Measurements from ENCODE around the gene EIF4B. TPM values are rescaled to one million over a fixed set of nuclear protein-coding genes. Genes with fewer than 3 reads are reported as not detected.

Gene EIF4B
- total RNA-seq, 2 experiments from 2014 or later: 686 to 718 TPM

DNA sequence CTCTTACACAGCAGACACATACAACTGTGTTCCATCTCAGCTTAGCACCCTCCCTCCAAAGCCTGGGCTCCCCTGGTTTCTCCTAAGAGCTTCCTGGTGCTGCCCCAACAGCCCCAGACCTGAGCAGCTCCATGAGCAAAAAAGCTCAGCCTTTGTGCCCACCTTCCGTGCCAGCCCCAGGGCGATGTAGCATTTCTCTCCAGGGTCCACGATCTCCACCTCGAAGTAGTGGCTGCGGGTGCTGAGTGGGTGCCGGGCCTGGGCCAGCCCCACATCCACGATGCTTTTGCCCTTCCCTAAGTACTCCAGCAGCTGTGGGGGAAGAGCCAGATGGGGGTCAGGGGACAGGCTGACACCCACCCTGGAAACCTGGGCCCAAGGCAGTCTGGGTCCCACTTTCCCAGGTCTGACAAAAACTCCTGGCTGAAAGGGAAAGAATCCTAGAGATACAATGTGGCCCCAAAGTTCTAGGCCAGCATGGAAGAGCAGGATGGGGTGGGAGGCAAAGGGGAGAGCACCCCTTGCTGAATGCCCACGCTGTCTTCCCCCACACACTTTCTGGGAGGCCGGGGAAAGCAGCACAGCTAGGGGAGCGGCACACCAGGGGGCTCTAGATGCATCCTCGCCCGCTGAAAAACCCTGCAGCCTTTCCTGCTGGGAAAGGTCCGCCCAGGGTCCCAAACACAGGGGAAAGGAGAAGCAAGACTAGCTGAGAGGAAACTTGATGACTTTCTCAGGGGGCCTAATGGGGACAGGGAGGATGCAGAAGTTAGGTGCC lies 61.9 kb downstream of the EIF4B start:
- intact Hi-C loops (cut with micrococcal nuclease): no loop called here
- H3K27ac Mint-ChIP-seq: no peak overlapping the region
- H3K36me3 Mint-ChIP-seq: peaks cover 24% of the 10 kb centered on the region

DNA sequence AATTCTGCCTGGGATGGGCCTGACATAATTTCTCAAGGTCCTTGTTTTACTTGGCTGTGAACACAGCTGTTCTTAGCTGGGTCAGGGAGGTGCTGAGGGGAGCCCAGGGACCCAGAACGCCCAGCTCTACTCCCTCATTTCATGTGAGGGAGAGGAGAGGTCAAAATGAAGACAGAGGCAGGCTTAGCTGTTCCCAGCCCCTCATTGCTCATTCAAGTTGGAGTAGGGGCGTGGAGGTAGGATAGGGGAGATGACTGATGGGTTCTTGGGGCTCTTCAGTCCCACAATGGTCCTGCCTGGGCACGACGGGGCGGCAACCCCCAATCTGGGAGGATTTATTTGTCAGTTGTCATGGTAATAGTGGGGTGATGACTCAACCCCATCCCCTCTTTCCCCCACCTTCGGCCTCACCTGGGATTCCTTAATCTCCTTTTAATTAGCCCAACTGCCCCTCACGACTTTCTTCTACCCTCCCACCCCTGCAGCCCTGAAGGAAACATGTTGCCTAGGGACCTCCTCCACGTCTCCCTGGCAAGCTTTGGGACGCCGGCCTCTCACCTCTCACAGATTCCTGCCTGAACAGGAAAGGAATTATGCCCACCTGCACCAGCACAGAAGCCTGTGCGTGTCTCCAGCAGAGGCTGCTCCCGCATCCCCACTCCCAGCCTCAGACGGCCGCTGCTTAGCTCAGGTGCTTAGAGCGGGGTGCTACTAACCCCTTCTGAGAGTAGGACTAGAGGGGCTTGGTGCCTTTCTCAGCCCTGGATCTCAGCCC lies 62.7 kb downstream of the EIF4B start:
- H3K4me3 Mint-ChIP-seq: no peak overlapping the region
- H3K36me3 Mint-ChIP-seq: peaks cover 24% of the 10 kb centered on the region
- ChIA-PET CTCF (interaction anchor here (5.9 to 11.6 kb wide), 2 partner anchors 9 to 32 kb away, joined by 122 to 348 read pairs; partner anchors contain the start of genes IGFBP6, SOAT2 and SPRYD3), POLR2A (interaction anchor here (2.0 kb wide), 1 partner anchor 10 kb away, joined by 5 read pairs; no protein-coding TSS in a partner anchor)
- peaks cover 8% of the 10 kb centered on the region for H3K4me1 Mint-ChIP-seq (ENCODE audit: low read depth)
- DNase-seq: no peak
- H3K27ac Mint-ChIP-seq: no peak overlapping the region
- intact Hi-C loops (cut with micrococcal nuclease): no loop called here
- no peaks in the 10 kb centered on the region for H3K9me3 Mint-ChIP-seq
- no peaks in the 10 kb centered on the region for H3K27me3 Mint-ChIP-seq

More for the DNA sequence above, 61.9 kb downstream of the EIF4B start:
- no peak for DNase-seq
- Mint-ChIP-seq H3K9me3 (no peaks in the 10 kb centered on the region), H3K4me1 (ENCODE audit: low read depth) (peaks cover 8% of the 10 kb centered on the region), H3K27me3 (no peaks in the 10 kb centered on the region), H3K4me3 (no peak overlapping the region)
- POLR2A ChIA-PET: interaction anchor here (2.0 to 4.0 kb wide), 2 partner anchors 11 to 30 kb away, joined by 5 to 30 read pairs; partner anchors contain the start of gene IGFBP6
- CTCF ChIA-PET: interaction anchor here (5.9 to 11.6 kb wide), 2 partner anchors 10 to 33 kb away, joined by 122 to 348 read pairs; partner anchors contain the start of genes IGFBP6, SOAT2 and SPRYD3

DNA sequence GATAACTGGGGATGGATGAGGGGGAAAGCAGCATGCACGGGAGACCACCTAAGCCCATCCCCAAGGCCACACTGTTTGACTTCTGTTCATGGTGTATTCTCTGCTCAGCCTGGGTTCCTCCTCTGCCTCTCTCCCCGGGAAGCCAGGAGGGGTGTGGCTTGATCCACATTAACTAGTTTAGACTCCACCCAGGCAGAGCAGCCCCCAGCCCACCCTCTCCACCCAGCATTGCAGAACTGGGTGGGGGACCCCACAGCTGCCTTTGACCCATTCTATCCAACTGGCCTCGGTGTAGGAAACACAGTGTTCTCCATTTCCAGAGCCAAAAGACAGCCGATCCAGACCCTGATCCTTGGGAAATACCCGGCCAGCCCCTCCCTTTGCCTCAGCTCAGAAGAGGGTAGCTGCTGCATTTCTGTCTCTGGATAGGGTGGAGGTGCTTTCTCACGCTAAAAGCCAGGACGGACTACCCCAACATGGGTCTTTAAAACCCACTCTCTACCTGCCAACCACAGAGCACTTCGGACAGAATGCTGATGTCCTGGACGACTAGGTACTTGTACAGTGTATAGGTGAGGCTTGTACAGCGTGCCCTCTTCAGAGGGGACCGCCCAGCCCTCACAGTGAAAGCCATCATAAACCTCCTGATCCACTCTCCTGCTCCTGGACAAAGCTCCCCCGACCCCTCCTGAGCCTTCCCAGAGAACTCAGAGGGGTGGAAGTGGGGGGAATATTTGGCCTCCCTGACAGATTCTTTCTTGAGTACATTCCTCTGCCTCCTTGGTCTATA lies 63.6 kb downstream of the EIF4B start:
- Mint-ChIP-seq H3K9me3 (no peaks in the 10 kb centered on the region), H3K4me1 (ENCODE audit: low read depth) (peaks cover 10% of the 10 kb centered on the region), H3K27me3 (no peaks in the 10 kb centered on the region), H3K36me3 (peaks cover 25% of the 10 kb centered on the region), H3K4me3 (no peak overlapping the region), H3K27ac (no peak overlapping the region)
- ChIA-PET CTCF (interaction anchor here (1.6 to 11.6 kb wide), 2 partner anchors 31 to 275 kb away, joined by 4 to 348 read pairs; partner anchors contain the start of genes IGFBP6 and SOAT2), POLR2A (interaction anchor here (2.0 kb wide), 1 partner anchor 9 kb away, joined by 5 read pairs; no protein-coding TSS in a partner anchor)
- DNase-seq: no peak
- intact Hi-C loops (cut with micrococcal nuclease): no loop called here

GRCh38 chr12:53070877-53071492 lies 64.7 kb downstream of the EIF4B start:
- peaks cover 9% of the 10 kb centered on the region for H3K4me1 Mint-ChIP-seq (ENCODE audit: low read depth)
- no peak overlapping the region for H3K4me3 Mint-ChIP-seq
- intact Hi-C loops (cut with micrococcal nuclease): no loop called here
- no peaks in the 10 kb centered on the region for H3K9me3 Mint-ChIP-seq
- no peak for DNase-seq
- no peak overlapping the region for H3K27ac Mint-ChIP-seq
- ChIA-PET CTCF (interaction anchor here (1.2 to 11.6 kb wide), 5 partner anchors 15 to 274 kb away, joined by 3 to 348 read pairs (median 4); partner anchors contain the start of genes IGFBP6 and SOAT2), POLR2A (no interaction called here)
- peaks cover 19% of the 10 kb centered on the region for H3K36me3 Mint-ChIP-seq
- no peaks in the 10 kb centered on the region for H3K27me3 Mint-ChIP-seq

DNA sequence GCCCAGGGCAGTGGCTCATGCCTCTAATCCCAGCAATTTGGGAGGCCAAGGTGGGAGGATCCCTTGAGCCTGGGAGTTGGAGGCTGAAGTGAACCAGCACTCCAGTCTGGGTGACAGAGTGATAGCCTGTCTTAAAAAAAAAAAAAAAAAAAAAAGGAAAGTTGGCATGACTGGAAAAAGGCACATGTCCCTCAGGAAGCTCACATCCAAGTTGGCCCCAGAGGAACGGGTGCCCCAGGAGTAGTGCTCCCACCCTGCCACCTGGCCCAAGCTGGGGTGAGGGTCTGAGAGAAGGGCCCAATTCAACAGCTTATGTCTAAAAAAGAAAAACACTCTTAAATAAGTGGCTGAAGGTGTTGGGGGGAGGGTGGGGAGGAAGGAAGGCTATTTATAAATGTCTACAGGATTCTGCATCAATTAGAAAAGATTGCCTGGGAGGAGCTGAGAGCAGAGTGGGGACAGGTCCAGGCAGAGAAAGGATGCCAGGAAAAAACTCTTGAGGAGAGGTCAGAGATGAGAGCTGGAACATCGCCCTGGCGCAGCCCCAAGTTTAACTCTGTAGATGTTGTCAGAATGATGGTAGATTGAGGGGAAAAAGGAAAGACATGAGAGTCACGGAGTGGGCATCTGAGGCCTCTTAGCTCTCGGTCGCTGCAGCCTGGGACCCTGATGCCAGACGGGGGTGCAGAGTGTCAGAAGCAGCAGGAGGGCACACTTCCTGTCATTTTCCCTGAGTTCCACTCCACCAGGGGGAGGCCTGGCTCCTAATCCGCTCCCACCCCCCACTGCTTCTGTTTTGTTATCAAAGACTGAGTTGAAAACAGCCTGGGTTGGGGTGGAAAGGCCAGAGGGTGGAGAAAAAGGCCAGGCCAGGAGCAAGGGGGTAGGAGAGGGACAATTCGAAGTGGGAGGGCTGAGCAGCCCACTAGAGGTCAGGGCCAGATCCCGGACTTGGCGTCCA lies 65.6 kb downstream of the EIF4B start:
- no peak for DNase-seq
- Mint-ChIP-seq H3K36me3 (peaks cover 23% of the 10 kb centered on the region), H3K4me1 (ENCODE audit: low read depth) (peaks cover 5% of the 10 kb centered on the region), H3K27me3 (no peaks in the 10 kb centered on the region), H3K9me3 (no peaks in the 10 kb centered on the region), H3K27ac (no peak overlapping the region), H3K4me3 (no peak overlapping the region)
- intact Hi-C loops (cut with micrococcal nuclease): no loop called here
- CTCF ChIA-PET: interaction anchor here (1.2 to 11.6 kb wide), 6 partner anchors 10 to 273 kb away, joined by 3 to 348 read pairs (median 4); partner anchors contain the start of genes IGFBP6 and SOAT2
- POLR2A ChIA-PET: no interaction called here

DNA sequence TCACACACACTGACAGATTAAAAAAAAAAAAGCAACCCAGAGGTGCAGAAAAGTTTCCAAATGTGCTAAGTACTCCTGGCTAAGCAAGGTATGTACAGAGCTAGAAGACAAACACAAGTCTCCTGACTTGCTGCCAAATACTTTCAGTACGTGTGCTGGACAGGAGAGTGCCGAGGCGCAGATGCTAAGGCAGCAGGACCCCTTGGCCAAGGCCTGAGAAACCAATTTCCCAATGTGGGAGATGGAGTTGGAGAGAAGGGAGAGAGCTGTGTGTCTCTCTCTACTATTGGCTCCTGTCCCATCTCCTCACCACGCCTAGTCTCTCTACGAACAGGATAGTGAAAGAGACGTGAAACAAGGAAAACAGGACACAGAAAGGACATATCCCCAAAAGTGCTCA lies 67.6 kb downstream of the EIF4B start:
- ChIA-PET POLR2A (no interaction called here), CTCF (interaction anchor here (0.7 to 10.2 kb wide), 3 partner anchors 8 to 1190 kb away, joined by 4 to 122 read pairs (median 8); partner anchors contain the start of gene IGFBP6)
- Mint-ChIP-seq H3K27ac (no peak overlapping the region), H3K27me3 (no peaks in the 10 kb centered on the region), H3K4me1 (ENCODE audit: low read depth) (peaks cover 18% of the 10 kb centered on the region), H3K36me3 (peaks cover 27% of the 10 kb centered on the region), H3K9me3 (no peaks in the 10 kb centered on the region), H3K4me3 (no peak overlapping the region)
- DNase-seq: no peak
- intact Hi-C loops (cut with micrococcal nuclease): no loop called here

DNA sequence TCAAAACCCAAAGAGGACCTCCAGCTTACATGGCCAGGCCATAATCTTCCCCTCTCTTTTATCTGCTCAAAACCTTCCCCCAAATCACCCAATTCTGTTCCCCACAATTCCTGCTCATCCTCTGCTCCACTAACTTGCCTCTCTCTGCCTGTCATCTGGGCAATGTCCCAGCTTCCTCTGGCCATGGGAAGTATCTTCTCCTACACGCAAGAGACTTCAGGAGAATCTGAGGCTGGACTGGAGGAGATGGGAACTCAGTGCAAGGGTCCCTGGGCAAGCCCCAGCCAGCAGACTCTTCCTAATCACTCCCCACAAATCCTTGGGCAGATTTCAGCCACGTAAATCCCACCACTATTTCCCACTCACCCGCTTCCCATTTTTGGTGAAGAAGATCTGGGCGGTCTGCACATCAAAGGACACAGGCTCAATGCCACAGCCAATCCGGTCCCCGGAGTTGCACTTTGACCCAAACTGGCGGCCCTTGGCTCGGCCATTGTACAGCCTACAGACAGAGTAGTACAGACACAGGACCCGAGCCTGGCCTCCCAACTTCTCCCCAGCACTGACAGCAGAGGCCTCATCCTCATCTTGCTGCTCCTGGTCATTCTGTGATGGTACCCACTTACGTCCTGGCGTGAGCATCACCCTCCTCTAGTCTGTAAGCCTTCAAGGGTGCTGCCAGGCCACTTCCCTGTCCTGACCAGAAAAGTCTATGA lies 68.2 kb downstream of the EIF4B start:
- no peak overlapping the region for H3K4me3 Mint-ChIP-seq
- intact Hi-C loops (cut with micrococcal nuclease): no loop called here
- no peak for DNase-seq
- no peaks in the 10 kb centered on the region for H3K9me3 Mint-ChIP-seq
- H3K36me3 Mint-ChIP-seq: peaks cover 27% of the 10 kb centered on the region
- no peaks in the 10 kb centered on the region for H3K27me3 Mint-ChIP-seq
- CTCF ChIA-PET: interaction anchor here (2.2 to 10.2 kb wide), 2 partner anchors 8 to 24 kb away, joined by 8 to 122 read pairs; partner anchors contain the start of gene IGFBP6
- H3K27ac Mint-ChIP-seq: no peak overlapping the region
- H3K4me1 Mint-ChIP-seq (ENCODE audit: low read depth): peaks cover 18% of the 10 kb centered on the region
- POLR2A ChIA-PET: no interaction called here

GRCh38 chr12:53074999-53075370 lies 68.7 kb downstream of the EIF4B start:
- POLR2A ChIA-PET: interaction anchor here (1.3 kb wide), 1 partner anchor 12 kb away, joined by 4 read pairs; no protein-coding TSS in a partner anchor
- Mint-ChIP-seq H3K27me3 (no peaks in the 10 kb centered on the region), H3K27ac (no peak overlapping the region), H3K36me3 (peaks cover 27% of the 10 kb centered on the region), H3K4me1 (ENCODE audit: low read depth) (peaks cover 21% of the 10 kb centered on the region), H3K9me3 (no peaks in the 10 kb centered on the region), H3K4me3 (no peak overlapping the region)
- DNase-seq: no peak
- intact Hi-C loops (cut with micrococcal nuclease): loop anchor here (5.0 kb wide), 1 partner anchor 127 kb away; no protein-coding TSS in a partner anchor
- CTCF ChIA-PET: interaction anchor here (1.3 to 10.2 kb wide), 2 partner anchors 9 to 23 kb away, joined by 10 to 122 read pairs; no protein-coding TSS in a partner anchor

DNA sequence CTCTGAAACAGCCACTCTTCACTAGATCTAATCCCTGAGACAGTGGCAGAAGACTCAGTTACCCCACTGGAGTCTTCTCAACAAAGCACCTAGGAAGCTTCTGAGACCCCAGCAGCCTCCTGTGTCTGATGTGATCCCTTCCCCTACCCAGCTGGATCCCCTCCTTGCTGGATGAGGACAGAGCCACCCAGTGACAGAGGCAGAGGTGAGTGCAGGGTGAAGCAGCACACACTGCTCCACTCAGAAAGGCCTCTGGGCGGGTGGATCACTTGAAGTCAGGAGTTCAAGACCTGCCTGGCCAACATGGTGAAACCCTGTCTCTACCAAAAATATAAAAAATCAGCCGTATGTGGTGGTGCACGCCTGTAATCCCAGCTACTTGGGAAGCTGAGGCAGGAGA lies 70.2 kb downstream of the EIF4B start:
- no peak overlapping the region for H3K27ac Mint-ChIP-seq
- H3K36me3 Mint-ChIP-seq: peaks cover 27% of the 10 kb centered on the region
- no peaks in the 10 kb centered on the region for H3K27me3 Mint-ChIP-seq
- H3K4me3 Mint-ChIP-seq: no peak overlapping the region
- ChIA-PET POLR2A (interaction anchor here (0.6 to 1.4 kb wide), 3 partner anchors 10 to 558 kb away, joined by 3 to 4 read pairs (median 4); no protein-coding TSS in a partner anchor), CTCF (interaction anchor here (0.8 to 10.2 kb wide), 3 partner anchors 10 to 191 kb away, joined by 4 to 122 read pairs (median 55); partner anchors contain the start of gene IGFBP6)
- intact Hi-C loops (cut with micrococcal nuclease): loop anchor here (5.0 kb wide), 1 partner anchor 126 kb away; no protein-coding TSS in a partner anchor
- no peaks in the 10 kb centered on the region for H3K9me3 Mint-ChIP-seq
- H3K4me1 Mint-ChIP-seq (ENCODE audit: low read depth): peaks cover 27% of the 10 kb centered on the region
- DNase-seq: no peak

All from activated CD4-positive, alpha-beta memory T cell treated with anti-CD3 and anti-CD28 coated beads for 36 hours (primary cell).